Measurements from ENCODE around the gene PIEZO2. TPM values are rescaled to one million over a fixed set of nuclear protein-coding genes. Genes with fewer than 3 reads are reported as not detected.

PIEZO2 gene
- total RNA-seq, 1 experiment from 2014 or later: 5.5 TPM

- H3K4me1 ChIP-seq (replicated peaks): no peaks in the 10 kb centered on the region
- DNase-seq (ENCODE audit: low read depth in 1 of 2, low spot score in 2 of 2): no peak
- H3K27ac ChIP-seq: no peak overlapping the region
- H3K27me3 ChIP-seq (replicated peaks): 0 out of 2 replicates have a peak, but pooled peaks cover 2% of the 10 kb centered on the region
- H3K4me3 ChIP-seq: no peak overlapping the region
- no peaks in the 10 kb centered on the region for H3K9me3 ChIP-seq (replicated peaks)
- H3K36me3 ChIP-seq: no peaks in the 10 kb centered on the region
These were observed 416.4 kb downstream of the PIEZO2 start for GRCh38 chr18:10732990-10733389.

GRCh38 chr18:10727477-10727876 is 421.9 kb downstream of the PIEZO2 start:
- DNase-seq (ENCODE audit: low read depth in 1 of 2, low spot score in 2 of 2): no peak
- no peaks in the 10 kb centered on the region for H3K27me3 ChIP-seq (replicated peaks)
- no peaks in the 10 kb centered on the region for H3K36me3 ChIP-seq
- no peaks in the 10 kb centered on the region for H3K9me3 ChIP-seq (replicated peaks)
- no peak overlapping the region for H3K27ac ChIP-seq
- H3K4me1 ChIP-seq (replicated peaks): no peaks in the 10 kb centered on the region
- H3K4me3 ChIP-seq: no peak overlapping the region

GRCh38 chr18:10726198-10727068 is 422.9 kb downstream of the PIEZO2 start:
- Histone ChIP-seq H3K27ac (no peak overlapping the region), H3K27me3 (replicated peaks) (no peaks in the 10 kb centered on the region), H3K9me3 (replicated peaks) (no peaks in the 10 kb centered on the region), H3K4me1 (replicated peaks) (no peaks in the 10 kb centered on the region), H3K36me3 (no peaks in the 10 kb centered on the region), H3K4me3 (no peak overlapping the region)
- no peak for DNase-seq (ENCODE audit: low read depth in 1 of 2, low spot score in 2 of 2)

- H3K4me1 ChIP-seq (replicated peaks): no peaks in the 10 kb centered on the region
- DNase-seq (ENCODE audit: low read depth in 1 of 2, low spot score in 2 of 2): no peak
- no peaks in the 10 kb centered on the region for H3K36me3 ChIP-seq
- no peaks in the 10 kb centered on the region for H3K27me3 ChIP-seq (replicated peaks)
- H3K27ac ChIP-seq: no peak overlapping the region
- H3K4me3 ChIP-seq: no peak overlapping the region
- H3K9me3 ChIP-seq (replicated peaks): no peaks in the 10 kb centered on the region
These were observed 424.7 kb downstream of the PIEZO2 start for GRCh38 chr18:10724666-10725065.

GRCh38 chr18:10723496-10723895 is 425.9 kb downstream of the PIEZO2 start:
- Histone ChIP-seq H3K4me1 (replicated peaks) (no peaks in the 10 kb centered on the region), H3K4me3 (no peak overlapping the region), H3K9me3 (replicated peaks) (no peaks in the 10 kb centered on the region), H3K27ac (no peak overlapping the region), H3K36me3 (no peaks in the 10 kb centered on the region), H3K27me3 (replicated peaks) (no peaks in the 10 kb centered on the region)
- no peak for DNase-seq (ENCODE audit: low read depth in 1 of 2, low spot score in 2 of 2)

GRCh38 chr18:10718809-10719208 is 430.6 kb downstream of the PIEZO2 start:
- no peak for DNase-seq (ENCODE audit: low read depth in 1 of 2, low spot score in 2 of 2)
- no peaks in the 10 kb centered on the region for H3K9me3 ChIP-seq (replicated peaks)
- no peaks in the 10 kb centered on the region for H3K36me3 ChIP-seq
- no peak overlapping the region for H3K27ac ChIP-seq
- no peaks in the 10 kb centered on the region for H3K4me1 ChIP-seq (replicated peaks)
- H3K27me3 ChIP-seq (replicated peaks): no peaks in the 10 kb centered on the region
- H3K4me3 ChIP-seq: no peak overlapping the region

- Histone ChIP-seq H3K27ac (no peak overlapping the region), H3K4me3 (no peak overlapping the region), H3K36me3 (no peaks in the 10 kb centered on the region), H3K27me3 (replicated peaks) (no peaks in the 10 kb centered on the region), H3K9me3 (replicated peaks) (no peaks in the 10 kb centered on the region), H3K4me1 (replicated peaks) (no peaks in the 10 kb centered on the region)
- no peak for DNase-seq (ENCODE audit: low read depth in 1 of 2, low spot score in 2 of 2)
These were observed 433.6 kb downstream of the PIEZO2 start for GRCh38 chr18:10715791-10716190.

GRCh38 chr18:10713409-10713808 is 436.0 kb downstream of the PIEZO2 start:
- no peak for DNase-seq (ENCODE audit: low read depth in 1 of 2, low spot score in 2 of 2)
- Histone ChIP-seq H3K4me3 (no peak overlapping the region), H3K27ac (no peak overlapping the region), H3K27me3 (replicated peaks) (no peaks in the 10 kb centered on the region), H3K9me3 (replicated peaks) (no peaks in the 10 kb centered on the region), H3K36me3 (no peaks in the 10 kb centered on the region), H3K4me1 (replicated peaks) (no peaks in the 10 kb centered on the region)

- Histone ChIP-seq H3K9me3 (replicated peaks) (no peaks in the 10 kb centered on the region), H3K27ac (no peak overlapping the region), H3K36me3 (no peaks in the 10 kb centered on the region), H3K4me1 (replicated peaks) (no peaks in the 10 kb centered on the region), H3K27me3 (replicated peaks) (no peaks in the 10 kb centered on the region), H3K4me3 (no peak overlapping the region)
- DNase-seq (ENCODE audit: low read depth in 1 of 2, low spot score in 2 of 2): no peak
These were observed 442.1 kb downstream of the PIEZO2 start for GRCh38 chr18:10707294-10707693.

- Histone ChIP-seq H3K4me3 (no peak overlapping the region), H3K9me3 (replicated peaks) (no peaks in the 10 kb centered on the region), H3K27ac (no peak overlapping the region), H3K36me3 (no peaks in the 10 kb centered on the region), H3K4me1 (replicated peaks) (no peaks in the 10 kb centered on the region), H3K27me3 (replicated peaks) (no peaks in the 10 kb centered on the region)
- DNase-seq (ENCODE audit: low read depth in 1 of 2, low spot score in 2 of 2): no peak
These were observed 443.6 kb downstream of the PIEZO2 start for GRCh38 chr18:10705786-10706185.

- Histone ChIP-seq H3K4me1 (replicated peaks) (no peaks in the 10 kb centered on the region), H3K4me3 (no peak overlapping the region), H3K9me3 (replicated peaks) (no peaks in the 10 kb centered on the region), H3K36me3 (no peaks in the 10 kb centered on the region), H3K27me3 (replicated peaks) (no peaks in the 10 kb centered on the region), H3K27ac (no peak overlapping the region)
- no peak for DNase-seq (ENCODE audit: low read depth in 1 of 2, low spot score in 2 of 2)
These were observed 444.1 kb downstream of the PIEZO2 start for GRCh38 chr18:10705291-10705690.

GRCh38 chr18:10702206-10702605 is 447.2 kb downstream of the PIEZO2 start:
- no peak for DNase-seq (ENCODE audit: low read depth in 1 of 2, low spot score in 2 of 2)
- Histone ChIP-seq H3K36me3 (no peaks in the 10 kb centered on the region), H3K9me3 (replicated peaks) (no peaks in the 10 kb centered on the region), H3K4me1 (replicated peaks) (no peaks in the 10 kb centered on the region), H3K4me3 (no peak overlapping the region), H3K27ac (no peak overlapping the region), H3K27me3 (replicated peaks) (no peaks in the 10 kb centered on the region)

- Histone ChIP-seq H3K4me1 (replicated peaks) (peaks cover 14% of the 10 kb centered on the region), H3K27ac (no peak overlapping the region), H3K4me3 (no peak overlapping the region), H3K9me3 (replicated peaks) (no peaks in the 10 kb centered on the region), H3K27me3 (replicated peaks) (no peaks in the 10 kb centered on the region), H3K36me3 (no peaks in the 10 kb centered on the region)
- DNase-seq (ENCODE audit: low read depth in 1 of 2, low spot score in 2 of 2): no peak
These were observed 459.0 kb downstream of the PIEZO2 start for GRCh38 chr18:10690366-10690765.

- no peaks in the 10 kb centered on the region for H3K9me3 ChIP-seq (replicated peaks)
- no peak overlapping the region for H3K27ac ChIP-seq
- no peaks in the 10 kb centered on the region for H3K36me3 ChIP-seq
- no peaks in the 10 kb centered on the region for H3K27me3 ChIP-seq (replicated peaks)
- peaks cover 14% of the 10 kb centered on the region for H3K4me1 ChIP-seq (replicated peaks)
- H3K4me3 ChIP-seq: no peak overlapping the region
- DNase-seq (ENCODE audit: low read depth in 1 of 2, low spot score in 2 of 2): no peak
These were observed 459.4 kb downstream of the PIEZO2 start for GRCh38 chr18:10690035-10690329.
